HG03196 (cell line): Measurements from ENCODE around the gene SEC14L3.
A peak's percentile ranks its signal among the peaks of the same experiment; 100 is the strongest.

Experiments
- ATAC-seq: cut with Tn5 transposase; IDR thresholded peaks from one replicate; pipeline ENCODE4 v1.9.1; 2021; ENCODE audit not compliant: unreplicated experiment

SEC14L3 gene

DNA sequence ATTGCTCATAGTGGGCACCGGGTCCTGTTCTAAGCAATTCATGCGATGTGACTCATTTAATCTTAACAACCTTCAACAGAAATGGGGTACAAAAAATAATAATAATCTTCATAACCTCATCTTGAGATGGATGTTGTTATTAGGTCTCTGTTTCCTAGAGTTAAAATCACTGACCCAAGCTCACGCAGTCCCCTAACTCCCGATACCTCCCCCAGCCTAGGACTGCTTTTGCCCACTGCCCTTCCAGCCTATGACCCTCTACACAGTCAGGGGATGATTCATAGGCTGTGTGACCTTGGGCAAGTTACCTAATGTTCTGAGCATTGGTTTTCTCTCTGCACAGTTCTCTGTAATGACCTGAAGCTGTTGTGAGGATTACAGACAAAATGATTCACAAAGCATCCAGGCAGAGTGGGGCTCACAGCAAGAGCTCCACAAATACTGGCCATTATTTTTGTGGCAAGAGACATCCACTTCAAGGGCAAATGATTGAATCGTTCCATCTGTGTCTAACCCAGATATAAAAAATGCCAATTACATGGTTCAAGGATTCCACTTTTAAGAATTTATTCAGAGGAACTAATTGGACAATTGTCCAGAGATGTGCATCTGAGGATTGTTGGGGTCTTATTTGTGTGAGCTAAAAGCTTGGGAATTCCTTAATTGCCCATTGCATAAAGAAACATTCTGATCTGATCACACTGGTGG lies 26.2 kb downstream of the SEC14L3 start:
- ATAC-seq: no peak

DNA sequence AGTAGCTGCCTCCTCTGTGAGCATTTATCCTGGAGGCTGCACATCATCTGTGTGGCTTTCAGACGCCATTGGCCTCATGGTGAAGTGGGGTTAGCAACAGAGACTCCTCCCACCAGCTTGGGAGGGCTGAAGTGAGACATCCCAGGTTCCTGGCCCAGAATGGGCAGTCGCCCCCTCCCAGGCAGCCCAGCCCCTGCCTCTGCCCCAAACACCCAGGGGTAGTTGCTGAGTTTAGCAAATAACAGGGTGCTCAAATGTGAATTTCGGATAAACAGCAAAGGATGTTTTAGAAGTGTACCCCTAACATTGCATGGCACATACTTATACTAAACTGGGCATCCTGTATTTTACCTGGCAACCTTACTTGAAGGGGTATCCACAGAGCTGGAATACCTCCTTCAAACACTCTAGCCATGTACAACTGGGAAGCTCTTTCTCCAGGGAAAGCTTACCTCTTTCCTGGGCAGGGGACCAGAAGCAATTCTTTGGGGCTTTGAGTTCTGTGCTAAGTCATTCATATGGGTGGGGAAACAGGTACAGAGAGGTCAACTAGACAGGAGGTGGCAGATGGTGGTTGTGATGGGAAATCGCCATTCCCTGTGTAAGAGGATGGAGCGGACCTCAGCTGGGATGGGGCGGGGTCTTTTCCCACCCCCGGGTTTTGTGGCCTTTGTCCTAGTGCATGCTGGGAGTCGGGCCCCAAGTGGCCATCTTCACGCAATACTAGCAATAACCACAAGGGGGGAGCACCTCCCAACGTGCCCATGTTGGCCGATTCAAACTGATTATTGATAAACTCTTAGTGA lies 27.0 kb downstream of the SEC14L3 start:
- ATAC-seq: peak; percentile 37

- ATAC-seq: no peak
Measured at GRCh38 chr22:30441088-30441487, 30.7 kb downstream of the SEC14L3 start.

- no peak for ATAC-seq
Measured at GRCh38 chr22:30439836-30440235, 32.0 kb downstream of the SEC14L3 start.

DNA sequence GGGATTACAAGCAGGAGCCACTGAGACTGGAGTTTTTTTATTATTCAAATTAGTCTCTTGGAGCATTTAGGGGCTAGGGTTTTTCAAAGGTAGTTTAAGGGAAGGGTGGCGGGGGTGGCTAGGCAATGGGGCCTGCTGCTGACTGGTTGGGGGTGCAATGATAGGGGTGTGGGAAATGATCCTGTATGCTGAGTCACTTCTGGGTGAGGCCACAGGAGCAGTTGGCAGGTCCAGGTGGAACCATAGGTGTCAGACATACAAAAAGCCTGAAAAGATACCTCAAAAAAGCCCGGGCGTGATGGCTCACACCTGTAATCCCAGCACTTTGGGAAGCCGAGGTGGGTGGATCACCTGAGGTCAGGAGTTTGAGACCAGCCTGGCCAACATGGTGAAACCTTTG lies 32.6 kb downstream of the SEC14L3 start:
- no peak for ATAC-seq

DNA sequence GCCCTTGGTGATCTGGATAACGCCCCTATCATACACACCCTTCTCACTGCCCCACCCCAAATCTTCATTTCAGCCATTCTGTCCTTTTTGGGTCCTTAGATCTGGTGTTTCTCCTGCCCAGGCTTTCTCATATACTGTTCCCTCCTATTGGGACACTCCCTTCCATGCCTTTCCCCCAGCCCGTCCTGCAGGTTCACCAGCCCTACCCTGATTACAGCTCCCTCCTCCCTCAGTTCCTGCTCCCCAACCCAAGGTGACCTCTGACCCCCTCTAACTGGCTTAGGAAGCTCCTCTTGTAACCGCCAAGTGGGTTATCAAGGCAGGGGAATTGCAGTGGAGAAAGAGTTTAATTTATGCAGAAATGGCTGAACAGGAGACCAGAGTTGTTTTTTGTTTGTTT lies 33.3 kb downstream of the SEC14L3 start:
- ATAC-seq: no peak

DNA sequence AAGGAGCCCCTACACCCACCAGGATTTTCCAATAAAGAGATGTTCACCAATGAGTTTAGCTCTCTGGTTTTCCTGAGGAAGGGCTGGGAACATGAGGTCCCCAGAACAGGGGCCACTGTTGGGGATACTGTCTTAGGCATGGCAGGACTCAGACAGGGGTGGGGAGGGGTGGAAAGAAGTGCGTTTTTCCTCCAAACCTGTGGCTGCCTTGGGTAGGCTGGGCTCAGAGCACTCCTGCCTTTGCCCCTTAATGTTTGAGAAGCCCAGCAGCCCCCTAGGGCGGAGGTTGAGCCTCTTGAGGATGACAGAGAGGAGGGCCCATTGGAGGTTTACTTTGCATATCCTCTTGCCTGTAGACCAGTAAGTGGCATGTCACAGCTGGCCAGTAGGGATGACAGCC lies 35.6 kb downstream of the SEC14L3 start:
- ATAC-seq: no peak

DNA sequence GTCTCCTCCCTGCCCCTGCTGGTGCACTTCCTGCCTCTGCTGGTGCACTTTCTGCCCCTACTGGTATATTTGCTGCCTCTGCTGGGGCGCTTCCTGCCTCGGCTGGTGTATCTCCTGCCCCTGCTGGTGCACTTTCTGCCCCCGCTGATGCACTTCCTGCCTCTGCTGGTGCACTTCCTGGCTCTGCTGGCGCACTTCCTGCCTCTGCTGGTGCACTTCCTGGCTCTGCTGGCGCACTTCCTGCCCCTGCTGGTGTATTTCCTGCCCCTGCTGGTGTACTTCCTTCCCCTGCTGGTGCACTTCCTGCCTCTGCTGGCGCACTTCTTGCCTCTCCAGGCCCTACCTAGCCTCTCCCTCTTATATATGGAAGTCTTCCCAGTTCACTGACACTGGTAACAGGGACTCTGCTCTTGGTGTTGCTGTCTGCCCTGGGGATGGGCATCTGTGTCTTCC lies 36.1 kb downstream of the SEC14L3 start:
- ATAC-seq: no peak

DNA sequence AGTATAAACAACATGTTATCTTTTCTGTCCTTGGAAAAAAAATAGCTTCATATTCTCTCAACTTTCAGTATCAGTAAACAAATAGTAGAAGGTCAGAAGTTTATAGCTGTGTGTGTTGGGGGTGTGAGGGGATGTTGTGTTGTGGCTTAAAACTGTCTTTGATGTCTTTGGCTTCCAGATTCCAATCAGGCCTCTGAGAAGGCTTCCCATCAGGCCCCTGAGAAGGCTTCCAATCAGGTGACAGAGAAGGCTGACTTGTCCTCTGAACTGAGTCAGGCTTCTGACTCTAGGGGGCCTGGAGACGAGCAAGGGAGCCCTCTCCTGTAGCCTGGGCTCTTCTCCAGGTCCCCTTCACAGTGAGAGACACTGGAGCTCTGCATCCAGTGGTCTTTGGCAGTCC lies 37.0 kb downstream of the SEC14L3 start:
- ATAC-seq: no peak

- ATAC-seq: no peak
Measured at GRCh38 chr22:30433773-30434172, 38.0 kb downstream of the SEC14L3 start.

DNA sequence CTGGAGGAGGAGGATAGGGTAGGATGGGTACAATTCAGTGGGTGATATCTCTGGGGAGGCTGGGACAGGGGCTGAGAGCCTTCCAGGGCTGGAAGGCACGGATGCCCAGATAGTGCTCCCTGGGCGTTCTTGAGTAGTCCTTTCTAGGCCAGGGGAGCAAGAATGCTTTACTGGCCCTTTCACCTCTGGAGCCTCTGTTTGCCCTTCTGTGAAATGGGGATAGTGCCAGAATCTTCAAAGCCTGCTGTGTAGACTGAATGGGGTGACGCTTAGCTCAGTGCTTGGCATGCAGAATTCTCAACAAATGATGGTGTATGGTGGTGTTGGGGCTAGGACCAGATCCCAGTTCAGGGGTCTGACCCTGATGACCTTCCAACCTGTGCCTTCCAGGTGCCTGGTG lies 38.6 kb downstream of the SEC14L3 start:
- no peak for ATAC-seq

DNA sequence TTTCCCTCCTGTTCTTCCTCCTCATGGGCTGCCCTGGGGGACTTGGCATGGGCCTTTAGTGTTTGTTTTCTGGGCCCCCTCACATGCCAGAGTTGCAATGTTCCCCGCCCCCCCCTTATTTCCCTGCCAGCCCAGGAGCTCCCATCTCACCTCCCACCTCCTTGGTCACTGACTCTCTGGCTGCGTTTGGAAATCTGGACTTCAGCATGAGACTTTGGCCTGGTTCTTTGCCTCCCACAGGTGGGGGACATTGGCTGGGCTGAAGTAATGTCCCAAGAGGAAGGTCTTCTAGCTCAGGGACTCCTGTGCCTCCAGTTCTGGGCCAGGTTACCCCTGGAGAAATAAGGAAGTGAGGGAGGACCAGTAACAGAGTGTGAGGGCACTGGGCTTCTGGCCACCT lies 39.3 kb downstream of the SEC14L3 start:
- ATAC-seq: no peak

GRCh38 chr22:30432096-30432495 lies 39.7 kb downstream of the SEC14L3 start:
- no peak for ATAC-seq

GRCh38 chr22:30430933-30431332 lies 40.9 kb downstream of the SEC14L3 start:
- ATAC-seq: no peak

GRCh38 chr22:30429887-30430286 lies 41.9 kb downstream of the SEC14L3 start:
- ATAC-seq: no peak

DNA sequence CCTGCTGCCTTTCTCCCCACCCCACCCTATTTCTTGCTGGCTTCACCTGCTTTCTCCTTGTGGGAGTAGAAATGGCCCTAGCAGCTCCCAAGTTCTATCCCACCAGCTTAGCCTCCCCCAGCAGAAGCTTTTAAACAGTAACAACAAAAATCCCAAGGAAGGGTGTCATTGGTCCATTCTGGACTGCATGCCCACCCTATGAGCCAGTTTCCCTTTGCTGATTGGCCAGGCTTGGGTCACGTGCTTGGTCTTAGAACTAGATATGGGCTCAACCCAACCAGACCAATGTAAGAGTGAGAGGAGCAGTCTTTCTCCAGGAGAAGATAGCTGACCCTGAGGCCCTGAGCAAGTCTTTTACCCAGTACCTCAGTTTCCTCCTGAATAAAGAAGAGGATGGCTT lies 43.9 kb downstream of the SEC14L3 start:
- ATAC-seq: no peak

- no peak for ATAC-seq
Measured at GRCh38 chr22:30426388-30427353, 45.1 kb downstream of the SEC14L3 start.

- no peak for ATAC-seq
Measured at GRCh38 chr22:30425616-30426387, 46.0 kb downstream of the SEC14L3 start, which contains the start of gene MTFP1. TSS of gene MTFP1 (plus strand) at chr22:30425768. CDS start at chr22:30425880, 112 bp downstream.

GRCh38 chr22:30425327-30425615 lies 46.5 kb downstream of the SEC14L3 start:
- ATAC-seq: no peak

DNA sequence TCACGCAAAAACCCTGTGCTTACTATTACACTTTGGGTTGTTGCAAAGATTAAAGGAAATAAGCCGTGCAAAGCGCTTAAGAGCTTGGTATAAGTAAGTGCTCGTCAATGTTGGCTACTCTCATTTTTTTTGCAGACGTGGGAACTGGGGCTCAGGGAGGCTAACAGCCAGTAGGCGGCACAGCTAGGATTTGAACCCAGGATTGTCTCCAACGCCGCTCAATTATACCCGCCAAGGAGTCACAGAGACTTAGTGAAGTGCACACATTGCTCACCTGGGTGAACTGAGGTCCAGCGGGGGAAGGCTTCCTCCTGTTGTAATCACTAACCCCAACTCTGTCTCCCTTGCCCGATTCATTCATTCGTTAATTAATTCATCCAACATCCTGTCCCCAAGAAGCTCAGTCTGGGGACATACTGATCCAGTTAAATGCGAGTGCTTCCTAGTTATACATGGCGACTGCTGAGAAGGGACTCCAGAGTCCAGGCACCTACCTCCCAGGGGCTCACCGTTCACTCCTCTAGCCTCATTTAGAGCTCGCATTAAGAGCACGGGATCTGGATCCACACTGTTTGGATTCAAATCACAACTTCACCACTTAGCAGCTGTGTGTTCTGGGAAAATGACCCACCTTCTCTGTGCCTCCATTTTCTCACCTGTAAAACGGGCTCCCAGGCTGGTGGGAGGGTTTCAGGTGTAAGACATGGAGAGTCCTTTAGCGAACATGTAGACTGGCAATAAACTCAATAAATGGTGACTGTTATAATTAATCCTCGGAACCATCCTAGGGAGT lies 47.1 kb downstream of the SEC14L3 start:
- ATAC-seq: no peak
